DND-41 (cell line): ENCODE data around the gene NUDCD3.

ENCODE experiments used
- ATAC-seq: fragments of 200-7000 bp; cut with Tn5 transposase; 3 replicates; pipeline ENCODE4 v1.9.1; 2021; ENCODE audit warnings: low read depth; ENCODE audit not compliant: insufficient read depth
- DNase-seq: peaks from one replicate; pipeline ENCODE4 v3.0.0-alpha.2; 2020
- H2AFZ ChIP-seq: 2 replicates; pipeline ENCODE4 v1.6.0; 2012; ENCODE audit warnings: low read depth, low read length
- H3K27ac ChIP-seq: 2 replicates; pipeline ENCODE4 v1.5.1; 2012; ENCODE audit warnings: low read length, inconsistent platforms
- H3K27me3 ChIP-seq: fragments of 200-600 bp; sonication (generic); 2 replicates; pipeline ENCODE4 v1.6.0; 2012; ENCODE audit warnings: low read length, mild to moderate bottlenecking, inconsistent platforms; ENCODE audit not compliant: insufficient read depth, poor library complexity
- H3K36me3 ChIP-seq: 2 replicates; pipeline ENCODE4 v1.5.1; 2012; ENCODE audit warnings: low read length, inconsistent platforms; ENCODE audit not compliant: insufficient read depth
- H3K4me1 ChIP-seq: 2 replicates; pipeline ENCODE4 v1.5.1; 2012; ENCODE audit warnings: mild to moderate bottlenecking, low read length; ENCODE audit not compliant: insufficient read depth
- H3K4me2 ChIP-seq: 2 replicates; pipeline ENCODE4 v1.6.0; 2012; ENCODE audit warnings: mild to moderate bottlenecking, moderate library complexity, low read length, inconsistent platforms; ENCODE audit not compliant: insufficient read depth
- H3K4me3 ChIP-seq, 2 experiments: fragments of 200-600 bp in 1 of 2; shearing (Covaris generic) in 1 of 2; 2 replicates each; pipeline ENCODE4 v1.5.1; 2012 to 2016; ENCODE audit warnings: inconsistent platforms in 2 of 2, low read length in 2 of 2, mild to moderate bottlenecking in 2 of 2, low read depth in 1 of 2, moderate library complexity in 1 of 2
- H3K79me2 ChIP-seq: 2 replicates; pipeline ENCODE4 v1.6.0; 2012; ENCODE audit warnings: low read length, inconsistent platforms; ENCODE audit not compliant: insufficient read depth
- H3K9ac ChIP-seq: 2 replicates; pipeline ENCODE4 v1.6.0; 2012; ENCODE audit warnings: low read depth, mild to moderate bottlenecking, inconsistent platforms, low read length, moderate library complexity
- H3K9me3 ChIP-seq: 2 replicates; pipeline ENCODE4 v1.5.1; 2012; ENCODE audit warnings: low read length, moderate library complexity, mild to moderate bottlenecking, inconsistent platforms; ENCODE audit not compliant: insufficient read depth, severe bottlenecking
- H4K20me1 ChIP-seq: 2 replicates; pipeline ENCODE4 v1.6.0; 2012; ENCODE audit warnings: low read length; ENCODE audit not compliant: insufficient read depth
- EZH2 ChIP-seq: IDR thresholded peaks from 3 replicates; pipeline ENCODE4 v1.6.1; 2012; ENCODE audit warnings: borderline replicate concordance, low read depth, mild to moderate bottlenecking, moderate library complexity, low read length, inconsistent platforms; ENCODE audit not compliant: severe bottlenecking
- TF ChIP-seq, protein P1 (sequence below): IDR thresholded peaks from 2 replicates; pipeline ENCODE4 v1.5.1; 2012; ENCODE audit warnings: borderline replicate concordance, low read length, moderate library complexity, mild to moderate bottlenecking; ENCODE audit not compliant: poor library complexity, severe bottlenecking; ENCODE audit errors: extremely low read depth

NUDCD3 gene

GRCh38 chr7:44482502-44483485 lies 7.7 kb downstream of the NUDCD3 start:
- Histone ChIP-seq H4K20me1 (no peaks in the 10 kb centered on the region), H3K27ac (no peak overlapping the region), H3K9ac (no peak overlapping the region), H3K9me3 (peaks cover 18% of the 10 kb centered on the region), H3K27me3 (no peaks in the 10 kb centered on the region), H3K36me3 (peaks cover 79% of the 10 kb centered on the region), H3K79me2 (peaks cover 39% of the 10 kb centered on the region), H3K4me1 (no peaks in the 10 kb centered on the region; the same call in 1 of the 2 replicates), H2AFZ (no peak overlapping the region), H3K4me2 (no peak overlapping the region), H3K4me3 (no peak overlapping the region)
- DNase-seq (no peak), ATAC-seq (no peak)
- TF ChIP-seq EZH2: no peak
- TF ChIP-seq, protein P1, sequence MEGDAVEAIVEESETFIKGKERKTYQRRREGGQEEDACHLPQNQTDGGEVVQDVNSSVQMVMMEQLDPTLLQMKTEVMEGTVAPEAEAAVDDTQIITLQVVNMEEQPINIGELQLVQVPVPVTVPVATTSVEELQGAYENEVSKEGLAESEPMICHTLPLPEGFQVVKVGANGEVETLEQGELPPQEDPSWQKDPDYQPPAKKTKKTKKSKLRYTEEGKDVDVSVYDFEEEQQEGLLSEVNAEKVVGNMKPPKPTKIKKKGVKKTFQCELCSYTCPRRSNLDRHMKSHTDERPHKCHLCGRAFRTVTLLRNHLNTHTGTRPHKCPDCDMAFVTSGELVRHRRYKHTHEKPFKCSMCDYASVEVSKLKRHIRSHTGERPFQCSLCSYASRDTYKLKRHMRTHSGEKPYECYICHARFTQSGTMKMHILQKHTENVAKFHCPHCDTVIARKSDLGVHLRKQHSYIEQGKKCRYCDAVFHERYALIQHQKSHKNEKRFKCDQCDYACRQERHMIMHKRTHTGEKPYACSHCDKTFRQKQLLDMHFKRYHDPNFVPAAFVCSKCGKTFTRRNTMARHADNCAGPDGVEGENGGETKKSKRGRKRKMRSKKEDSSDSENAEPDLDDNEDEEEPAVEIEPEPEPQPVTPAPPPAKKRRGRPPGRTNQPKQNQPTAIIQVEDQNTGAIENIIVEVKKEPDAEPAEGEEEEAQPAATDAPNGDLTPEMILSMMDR: no peak

DNA sequence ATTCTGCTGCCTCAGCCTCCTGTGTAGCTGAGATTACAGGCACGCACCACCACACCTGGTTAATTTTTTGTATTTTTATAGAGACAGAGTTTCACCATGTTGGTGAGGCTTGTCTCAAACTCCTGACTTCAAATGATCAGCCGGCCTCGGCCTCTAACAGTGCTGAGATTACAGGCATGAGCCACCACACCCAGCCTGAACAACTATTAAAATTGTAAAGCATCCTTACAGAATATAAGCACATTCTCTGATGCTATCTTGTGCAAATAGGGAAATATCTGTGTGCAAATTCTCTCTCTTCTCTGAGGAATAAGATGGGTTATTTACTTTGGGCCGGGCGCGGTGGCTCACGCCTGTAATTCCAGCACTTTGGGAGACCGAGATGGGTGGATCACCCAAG lies 12.5 kb downstream of the NUDCD3 start:
- Histone ChIP-seq H3K4me3 (no peak overlapping the region), H3K36me3 (peaks cover 76% of the 10 kb centered on the region), H3K4me1 (no peaks in the 10 kb centered on the region), H2AFZ (no peak overlapping the region), H3K9ac (no peak overlapping the region), H3K27ac (no peak overlapping the region), H3K79me2 (peaks cover 10% of the 10 kb centered on the region; the same call in 1 of the 2 replicates), H3K4me2 (no peak overlapping the region), H3K9me3 (peaks cover 2% of the 10 kb centered on the region), H4K20me1 (peaks cover 23% of the 10 kb centered on the region), H3K27me3 (no peaks in the 10 kb centered on the region)
- no peak for DNase-seq
- no peak for ATAC-seq
- TF ChIP-seq EZH2: no peak
- TF ChIP-seq, protein P1: no peak

DNA sequence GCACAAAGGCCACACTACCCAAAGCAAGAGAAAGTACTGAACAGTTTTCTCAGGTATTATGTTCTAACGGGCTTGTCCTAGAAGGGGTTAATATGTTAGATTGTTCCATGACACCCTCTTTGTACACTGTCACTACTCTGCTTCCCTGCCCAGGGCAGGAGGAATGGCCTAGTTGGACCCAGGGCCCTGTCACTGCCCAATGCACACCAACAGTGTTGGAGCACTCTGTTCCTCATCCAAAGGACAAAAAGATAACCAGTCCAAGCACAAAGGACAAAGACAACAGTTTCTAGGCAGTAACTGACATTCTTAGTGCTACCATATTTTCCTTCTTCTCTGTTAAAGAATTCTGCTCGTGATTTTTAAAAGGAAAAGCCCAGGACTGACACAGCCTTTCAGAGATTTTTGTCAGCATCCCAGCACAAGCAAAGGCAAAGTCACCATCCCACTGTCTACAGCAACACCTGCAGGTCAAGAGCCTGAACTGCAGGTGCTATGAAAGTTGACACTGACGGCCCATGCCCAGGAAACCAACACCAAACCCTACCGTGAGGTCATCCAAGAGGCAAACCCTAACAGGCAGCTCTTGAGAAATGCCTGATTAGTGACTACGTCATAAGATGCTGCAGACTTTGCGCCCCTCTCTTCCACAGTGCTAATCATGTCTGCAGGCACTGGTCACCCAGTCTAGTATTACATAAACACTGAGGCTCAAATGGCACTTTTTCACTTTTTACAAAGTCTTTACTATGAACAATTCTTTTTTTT lies 13.2 kb downstream of the NUDCD3 start:
- no peak overlapping the region for H3K4me2 ChIP-seq
- no peak overlapping the region for H2AFZ ChIP-seq
- DNase-seq (peak; percentile 53), ATAC-seq (peak; percentile 88)
- H4K20me1 ChIP-seq: peaks cover 28% of the 10 kb centered on the region
- TF ChIP-seq EZH2: no peak
- TF ChIP-seq, protein P1: peak; percentile 91
- peaks cover 73% of the 10 kb centered on the region for H3K36me3 ChIP-seq
- no peaks in the 10 kb centered on the region for H3K27me3 ChIP-seq
- H3K4me3 ChIP-seq: no peak overlapping the region
- no peaks in the 10 kb centered on the region for H3K9me3 ChIP-seq
- H3K79me2 ChIP-seq: peaks cover 11% of the 10 kb centered on the region; the same call in 1 of the 2 replicates
- no peak overlapping the region for H3K27ac ChIP-seq
- no peaks in the 10 kb centered on the region for H3K4me1 ChIP-seq
- no peak overlapping the region for H3K9ac ChIP-seq
